ENCODE measurements around the gene DOCK4.

DNA sequence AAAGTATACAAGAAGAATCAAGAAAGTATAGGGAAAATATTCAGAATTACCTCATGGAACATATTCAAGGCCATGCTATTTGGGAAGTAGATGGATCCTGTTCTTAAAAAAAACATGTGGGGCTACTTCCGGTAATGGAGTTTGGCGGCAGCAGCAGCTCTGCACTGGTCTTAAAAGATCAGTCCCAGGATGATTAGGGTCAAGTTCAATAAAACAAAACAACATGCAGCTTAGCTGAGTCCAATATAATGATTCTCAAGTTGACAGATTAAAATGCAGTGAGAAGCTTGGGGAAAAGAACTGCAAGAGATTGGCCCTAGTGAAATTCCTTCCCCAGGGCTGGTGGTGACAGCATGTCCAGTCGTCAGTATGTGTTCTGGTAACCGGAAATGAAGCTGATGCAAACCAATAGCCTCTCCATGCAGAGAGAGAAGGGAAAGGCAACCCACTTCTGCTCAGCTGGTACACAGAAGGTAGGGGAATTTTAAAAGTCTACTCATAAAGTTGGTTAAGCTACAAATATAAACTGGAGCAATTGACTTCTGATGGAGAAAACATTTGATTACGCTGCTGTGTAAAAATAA, 338.8 kb downstream of the DOCK4 start:
- no peak for TF ChIP-seq CTCF (conservative IDR thresholded peaks at IDR 0.05; ENCODE audit: low read length)
- no peak for TF ChIP-seq EZH2phosphoT487 (IDR thresholded peaks at IDR 0.05; ENCODE audit: borderline replicate concordance)
